Endothelial cell of umbilical vein (primary cell): ENCODE measurements around the gene DHX29.

Source experiments
- CTCF ChIP-seq, 2 donors: IDR thresholded peaks; 1 replicate in 1 of 2; 2 replicates in 1 of 2; pipeline ENCODE4 v1.5.1; 2011; ENCODE audit warnings: low read length in 2 of 2, mild to moderate bottlenecking in 2 of 2, moderate library complexity in 2 of 2, control low read depth in 1 of 2, inconsistent platforms in 1 of 2, low read depth in 1 of 2; ENCODE audit not compliant: insufficient read depth in 1 of 2; ENCODE audit errors: extremely low read depth in 1 of 2
- EZH2 ChIP-seq: IDR thresholded peaks from 2 replicates; pipeline ENCODE4 v1.6.1; 2012; ENCODE audit warnings: borderline replicate concordance, low read depth, mild to moderate bottlenecking, moderate library complexity, low read length, inconsistent platforms; ENCODE audit not compliant: severe bottlenecking
- JUN ChIP-seq: IDR thresholded peaks from 2 replicates; pipeline ENCODE4 v1.6.1; 2011; ENCODE audit warnings: borderline replicate concordance, low read depth; ENCODE audit not compliant: insufficient read length, insufficient read depth
- POLR2AphosphoS5 ChIP-seq: IDR thresholded peaks from 2 replicates; pipeline ENCODE4 v1.6.1; 2012; ENCODE audit warnings: low read depth, mild to moderate bottlenecking, control low read depth, low read length, moderate library complexity; ENCODE audit not compliant: insufficient read depth

- TF ChIP-seq CTCF (IDR thresholded peaks at IDR 0.05; ENCODE audit: extremely low read depth in 1 of 2, insufficient read depth in 1 of 2, low read depth in 1 of 2, low read length in 2 of 2) (no peak), EZH2 (no peak), JUN (no peak), POLR2AphosphoS5 (no peak)
These were observed 8.8 kb upstream of the DHX29 start for GRCh38 chr5:55316289-55316688.
